Measurements from ENCODE around the gene CHRDL2. TPM values are rescaled to one million over a fixed set of nuclear protein-coding genes. Genes with fewer than 3 reads are reported as not detected.
A peak's percentile ranks its signal among the peaks of the same experiment; 100 is the strongest.

CHRDL2 gene
- total RNA-seq, 1 experiment from 2014 or later: 0.39 TPM

- H3K4me3 Mint-ChIP-seq: no peak overlapping the region
- no CpG with 5 or more reads among the region's 4 CpGs for WGBS (ENCODE audit: extremely low coverage, insufficient read length, low lambda C conversion rate)
- Histone ChIP-seq H3K79me1 (ENCODE audit: insufficient read depth, low read depth, low read length, poor library complexity, severe bottlenecking) (no peaks in the 10 kb centered on the region), H3K4ac (ENCODE audit: low read depth, low read length) (no peak overlapping the region), H2BK5ac (ENCODE audit: insufficient read length, low read length) (no peak overlapping the region), H3K79me2 (ENCODE audit: insufficient read depth, low read length) (no peaks in the 10 kb centered on the region), H2BK15ac (ENCODE audit: low read depth, low read length) (no peak overlapping the region), H3K27me3 (ENCODE audit: insufficient read depth, low read length) (no peaks in the 10 kb centered on the region), H2BK120ac (ENCODE audit: low read depth, low read length, poor library complexity, severe bottlenecking) (no peak overlapping the region), H4K8ac (replicated peaks; ENCODE audit: insufficient read length, low read depth, low read length) (no peak overlapping the region), H3K27ac (ENCODE audit: insufficient read length, low read depth, low read length) (no peak overlapping the region), H3K23ac (ENCODE audit: insufficient read length, low read depth, low read length) (no peak overlapping the region), H3K4me2 (ENCODE audit: insufficient read depth, insufficient read length, low read length) (peak overlapping the region; percentile 20), H4K91ac (ENCODE audit: insufficient read length, low read depth, low read length) (no peak overlapping the region), H3K9me3 (ENCODE audit: control insufficient read depth, low read depth, low read length) (no peaks in the 10 kb centered on the region), H4K5ac (ENCODE audit: insufficient read length, low read depth, low read length) (no peak overlapping the region), H3K4me1 (ENCODE audit: insufficient read depth, low read length) (peaks cover 6% of the 10 kb centered on the region; the same call in 1 of the 2 replicates), H3K14ac (ENCODE audit: insufficient read depth, low read length) (no peak overlapping the region), H4K20me1 (ENCODE audit: control insufficient read depth, insufficient read depth, insufficient read length) (no peaks in the 10 kb centered on the region), H3K56ac (ENCODE audit: insufficient read length, low read depth, low read length) (no peak overlapping the region), H3K9ac (ENCODE audit: extremely low read depth, insufficient read length, low read length) (no peak overlapping the region), H2AK5ac (ENCODE audit: insufficient read length, low read length) (no peak overlapping the region), H2BK20ac (ENCODE audit: low read depth, low read length, poor library complexity, severe bottlenecking) (no peak overlapping the region), H3T11ph (ENCODE audit: low read length) (no peak overlapping the region), H3K23me2 (ENCODE audit: insufficient read length, low read depth, low read length, poor library complexity, severe bottlenecking) (no peaks in the 10 kb centered on the region), H2BK12ac (ENCODE audit: insufficient read length, low read depth, low read length) (no peak overlapping the region), H2AFZ (ENCODE audit: low read length) (no peak overlapping the region), H3K18ac (ENCODE audit: insufficient read length, low read depth, low read length) (no peak overlapping the region)
- peaks cover 14 to 27% of the 10 kb centered on the region in 2 experiments for H3K4me1 Mint-ChIP-seq
- DNase-seq: no peak
- H3K36me3 Mint-ChIP-seq (ENCODE audit: insufficient read depth in 1 of 3, low read depth in 3 of 3): no peaks in the 10 kb centered on the region; a peak in 1 of 7 replicates
- H3K27ac Mint-ChIP-seq: no peak overlapping the region
- H3K9me3 Mint-ChIP-seq: no peaks in the 10 kb centered on the region
- TF ChIP-seq, protein P1, sequence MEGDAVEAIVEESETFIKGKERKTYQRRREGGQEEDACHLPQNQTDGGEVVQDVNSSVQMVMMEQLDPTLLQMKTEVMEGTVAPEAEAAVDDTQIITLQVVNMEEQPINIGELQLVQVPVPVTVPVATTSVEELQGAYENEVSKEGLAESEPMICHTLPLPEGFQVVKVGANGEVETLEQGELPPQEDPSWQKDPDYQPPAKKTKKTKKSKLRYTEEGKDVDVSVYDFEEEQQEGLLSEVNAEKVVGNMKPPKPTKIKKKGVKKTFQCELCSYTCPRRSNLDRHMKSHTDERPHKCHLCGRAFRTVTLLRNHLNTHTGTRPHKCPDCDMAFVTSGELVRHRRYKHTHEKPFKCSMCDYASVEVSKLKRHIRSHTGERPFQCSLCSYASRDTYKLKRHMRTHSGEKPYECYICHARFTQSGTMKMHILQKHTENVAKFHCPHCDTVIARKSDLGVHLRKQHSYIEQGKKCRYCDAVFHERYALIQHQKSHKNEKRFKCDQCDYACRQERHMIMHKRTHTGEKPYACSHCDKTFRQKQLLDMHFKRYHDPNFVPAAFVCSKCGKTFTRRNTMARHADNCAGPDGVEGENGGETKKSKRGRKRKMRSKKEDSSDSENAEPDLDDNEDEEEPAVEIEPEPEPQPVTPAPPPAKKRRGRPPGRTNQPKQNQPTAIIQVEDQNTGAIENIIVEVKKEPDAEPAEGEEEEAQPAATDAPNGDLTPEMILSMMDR (conservative IDR thresholded peaks at IDR 0.05): no peak
- peaks cover 3% of the 10 kb centered on the region for H3K27me3 Mint-ChIP-seq (ENCODE audit: low read depth)
Observed at GRCh38 chr11:74697722-74698121, 33.5 kb downstream of the CHRDL2 start.
